GM18867 (cell line): ENCODE data around the gene JCHAIN.

Source experiments
- ATAC-seq: cut with Tn5 transposase; IDR thresholded peaks from one replicate; pipeline ENCODE4 v1.9.1; 2021; ENCODE audit warnings: mild to moderate bottlenecking, moderate library complexity; ENCODE audit not compliant: unreplicated experiment

JCHAIN gene

GRCh38 chr4:70650741-70651140 is 15.6 kb downstream of the JCHAIN start:
- peak; percentile 5 for ATAC-seq

GRCh38 chr4:70640192-70640591 is 26.1 kb downstream of the JCHAIN start:
- no peak for ATAC-seq

- ATAC-seq: no peak
Observed at GRCh38 chr4:70637239-70637913, 28.9 kb downstream of the JCHAIN start.

GRCh38 chr4:70634482-70634881 is 31.8 kb downstream of the JCHAIN start:
- no peak for ATAC-seq

- no peak for ATAC-seq
Observed at GRCh38 chr4:70632028-70632427, 34.3 kb downstream of the JCHAIN start.

- no peak for ATAC-seq
Observed at GRCh38 chr4:70630162-70630561, 36.1 kb downstream of the JCHAIN start.

- peak; percentile 63 for ATAC-seq
Observed at GRCh38 chr4:70629469-70630090, 36.7 kb downstream of the JCHAIN start.

GRCh38 chr4:70628444-70628843 is 37.9 kb downstream of the JCHAIN start, which contains the start of gene ENAM:
Gene ENAM (plus strand): TSS chr4:70628744. CDS start chr4:70629501, 757 bp downstream.
- ATAC-seq: no peak

GRCh38 chr4:70627620-70628019 is 38.7 kb downstream of the JCHAIN start:
- no peak for ATAC-seq

GRCh38 chr4:70624226-70624793 is 42.0 kb downstream of the JCHAIN start:
- no peak for ATAC-seq

- no peak for ATAC-seq
Observed at GRCh38 chr4:70623323-70623722, 43.0 kb downstream of the JCHAIN start.

GRCh38 chr4:70619778-70620177 is 46.5 kb downstream of the JCHAIN start:
- ATAC-seq: no peak

GRCh38 chr4:70619288-70619687 is 47.0 kb downstream of the JCHAIN start:
- no peak for ATAC-seq

- ATAC-seq: no peak
Observed at GRCh38 chr4:70614184-70614555, 52.1 kb downstream of the JCHAIN start.

- peak; percentile 55 for ATAC-seq
Observed at GRCh38 chr4:70613306-70614183, 52.8 kb downstream of the JCHAIN start.

GRCh38 chr4:70608324-70608723 is 58.0 kb downstream of the JCHAIN start:
- no peak for ATAC-seq

GRCh38 chr4:70607334-70607853 is 58.9 kb downstream of the JCHAIN start:
- ATAC-seq: no peak

- no peak for ATAC-seq
Observed at GRCh38 chr4:70606459-70606858, 59.8 kb downstream of the JCHAIN start.
